ENCODE results near the gene LDHD.

GRCh38 chr16:75110637-75111513 is 5.7 kb downstream of the LDHD start:
- TF ChIP-seq POLR2A (IDR thresholded peaks at IDR 0.05) (peak in 1 of 2 donors; percentile 16), CTCF (IDR thresholded peaks at IDR 0.05) (peak; percentile 81 to 97 (median 93))
